Hepatocyte (in vitro differentiated cells): ENCODE results near the gene EXOC4.

Source experiments
- EZH2 ChIP-seq: fragments of 200-600 bp; sonication (generic); IDR thresholded peaks from 2 replicates; pipeline ENCODE4 v1.6.1; 2016; ENCODE audit warnings: antibody characterized with exemption, mild to moderate bottlenecking, borderline replicate concordance
- TF ChIP-seq, protein P1 (sequence below): fragments of 200-600 bp; sonication (generic); IDR thresholded peaks from 2 replicates; pipeline ENCODE4 v1.5.1; 2016; ENCODE audit warnings: antibody characterized with exemption, mild to moderate bottlenecking; ENCODE audit not compliant: poor library complexity

DNA sequence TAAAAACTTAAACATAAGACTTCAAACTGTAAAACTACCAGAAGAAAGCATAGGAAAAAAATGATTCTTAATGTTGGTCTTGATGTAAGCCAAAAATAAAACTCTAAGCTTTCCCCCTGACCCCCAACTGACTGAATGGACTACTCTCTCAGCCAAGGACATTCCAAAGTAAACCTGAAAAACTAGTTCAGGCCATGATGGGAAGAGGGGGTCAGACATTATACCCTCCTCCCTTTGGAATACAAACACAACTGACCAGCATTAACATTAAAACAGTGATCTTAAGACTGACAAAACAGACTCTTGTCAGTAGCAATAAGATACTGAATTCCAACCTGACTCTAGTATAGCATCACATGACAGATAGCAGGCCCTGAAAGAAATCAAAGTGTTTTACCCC lies 860.8 kb downstream of the EXOC4 start:
- TF ChIP-seq, protein P1, sequence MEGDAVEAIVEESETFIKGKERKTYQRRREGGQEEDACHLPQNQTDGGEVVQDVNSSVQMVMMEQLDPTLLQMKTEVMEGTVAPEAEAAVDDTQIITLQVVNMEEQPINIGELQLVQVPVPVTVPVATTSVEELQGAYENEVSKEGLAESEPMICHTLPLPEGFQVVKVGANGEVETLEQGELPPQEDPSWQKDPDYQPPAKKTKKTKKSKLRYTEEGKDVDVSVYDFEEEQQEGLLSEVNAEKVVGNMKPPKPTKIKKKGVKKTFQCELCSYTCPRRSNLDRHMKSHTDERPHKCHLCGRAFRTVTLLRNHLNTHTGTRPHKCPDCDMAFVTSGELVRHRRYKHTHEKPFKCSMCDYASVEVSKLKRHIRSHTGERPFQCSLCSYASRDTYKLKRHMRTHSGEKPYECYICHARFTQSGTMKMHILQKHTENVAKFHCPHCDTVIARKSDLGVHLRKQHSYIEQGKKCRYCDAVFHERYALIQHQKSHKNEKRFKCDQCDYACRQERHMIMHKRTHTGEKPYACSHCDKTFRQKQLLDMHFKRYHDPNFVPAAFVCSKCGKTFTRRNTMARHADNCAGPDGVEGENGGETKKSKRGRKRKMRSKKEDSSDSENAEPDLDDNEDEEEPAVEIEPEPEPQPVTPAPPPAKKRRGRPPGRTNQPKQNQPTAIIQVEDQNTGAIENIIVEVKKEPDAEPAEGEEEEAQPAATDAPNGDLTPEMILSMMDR: no peak
- no peak for TF ChIP-seq EZH2
